H1 (cell line): Measurements from ENCODE around the gene FAM72B. TPM values are rescaled to one million over a fixed set of nuclear protein-coding genes. Genes with fewer than 3 reads are reported as not detected.
"Not testable (repeated sequence)": the region's sequence is repeated elsewhere in the genome, so short reads cannot be mapped to it uniquely, and the experiment has no call there.

Experiments
- CTCF ChIA-PET: fragments of 300-600 bp; sonication (Branson Sonifier 250); formaldehyde crosslinking; loops from one replicate; lab custom pipeline; 2021; ENCODE audit not compliant: partially characterized antibody; lab: Charles Lee
- POLR2A ChIA-PET: fragments of 300-600 bp; sonication (Branson Sonifier 250); formaldehyde crosslinking; loops from one replicate; lab custom pipeline; 2021; ENCODE audit warnings: inconsistent platforms; ENCODE audit not compliant: partially characterized antibody; lab: Charles Lee
- DNase-seq, 2 experiments: peaks; one replicate each; pipeline versions ENCODE4 v3.0.0 to v3.0.0-alpha.2; 2010 to 2022; ENCODE audit warnings: low spot score in 2 of 2, low read depth in 1 of 2, mixed read lengths in 1 of 2
- FAIRE-seq: peaks from 2 replicates; lab custom pipeline; 2011; peaks lifted over from hg19 to GRCh38; lab: Jason Lieb, UNC
- H2AFZ ChIP-seq: 2 replicates; pipeline ENCODE4 v1.8.1; 2012; ENCODE audit warnings: low read length, inconsistent platforms
- H2AK5ac ChIP-seq: 2 replicates; pipeline ENCODE4 v1.6.1; 2013; ENCODE audit warnings: low read depth, low read length
- H2BK120ac ChIP-seq: replicated peaks from 2 replicates; pipeline ENCODE3; 2013; ENCODE audit warnings: low read depth, low read length, inconsistent platforms
- H2BK12ac ChIP-seq: 2 replicates; pipeline ENCODE4 v1.6.1; 2013; ENCODE audit warnings: low read depth, low read length
- H2BK15ac ChIP-seq: 2 replicates; pipeline ENCODE4 v1.6.1; 2013; ENCODE audit warnings: low read length
- H2BK20ac ChIP-seq: 2 replicates; pipeline ENCODE4 v1.6.1; 2013; ENCODE audit warnings: low read length
- H2BK5ac ChIP-seq: 2 replicates; pipeline ENCODE4 v1.6.1; 2013; ENCODE audit warnings: low read depth, low read length
- H3K14ac ChIP-seq: 2 replicates; pipeline ENCODE4 v1.6.1; 2013; ENCODE audit warnings: inconsistent platforms; ENCODE audit not compliant: insufficient read length
- H3K18ac ChIP-seq: 2 replicates; pipeline ENCODE4 v1.6.1; 2013; ENCODE audit warnings: low read length; ENCODE audit errors: extremely low read depth
- H3K23ac ChIP-seq: 2 replicates; pipeline ENCODE4 v1.6.1; 2013; ENCODE audit warnings: inconsistent platforms; ENCODE audit not compliant: insufficient read length
- H3K23me2 ChIP-seq: 2 replicates; pipeline ENCODE4 v1.6.1; 2013; ENCODE audit warnings: low read depth, low read length
- H3K27ac ChIP-seq: 2 replicates; pipeline ENCODE4 v1.6.1; 2011; ENCODE audit warnings: low read depth, low read length, inconsistent platforms
- H3K27me3 ChIP-seq, 4 experiments: replicated peaks in 1 of 4; 1 replicate in 1 of 4; 2 replicates in 3 of 4; pipeline versions ENCODE4 v1.6.1 to v1.8.1; 2011 to 2013; ENCODE audit warnings: low read length in 3 of 4, mild to moderate bottlenecking in 3 of 4, inconsistent platforms in 2 of 4, mixed read lengths in 2 of 4, moderate library complexity in 1 of 4; ENCODE audit not compliant: control insufficient read depth in 3 of 4, insufficient read depth in 3 of 4; ENCODE audit errors: extremely low read depth in 1 of 4
- H3K36me3 ChIP-seq, 4 experiments: 2 replicates each; pipeline versions ENCODE4 v1.6.1 to v1.8.1; 2011 to 2013; ENCODE audit warnings: mild to moderate bottlenecking in 4 of 4, low read length in 3 of 4, moderate library complexity in 2 of 4, control low read depth in 1 of 4, inconsistent platforms in 1 of 4; ENCODE audit not compliant: insufficient read depth in 4 of 4, control insufficient read depth in 2 of 4
- H3K4ac ChIP-seq: replicated peaks from 2 replicates; pipeline ENCODE3; 2013; ENCODE audit warnings: low read length, low read depth, mixed read lengths, inconsistent platforms; ENCODE audit not compliant: insufficient read length
- H3K4me1 ChIP-seq, 4 experiments: replicated peaks in 1 of 4; 1 replicate in 1 of 4; 2 replicates in 3 of 4; pipeline versions ENCODE4 v1.6.1 to v1.8.1; 2011 to 2013; ENCODE audit warnings: low read length in 3 of 4, inconsistent platforms in 2 of 4, mixed read lengths in 1 of 4; ENCODE audit not compliant: insufficient read depth in 4 of 4, control insufficient read depth in 3 of 4
- H3K4me2 ChIP-seq, 2 experiments: 2 replicates each; pipeline versions ENCODE4 v1.6.1 to v1.8.1; 2011 to 2013; ENCODE audit warnings: low read depth in 2 of 2, low read length in 2 of 2, control low read depth in 1 of 2, inconsistent platforms in 1 of 2, mild to moderate bottlenecking in 1 of 2; ENCODE audit not compliant: insufficient read depth in 1 of 2
- H3K4me3 ChIP-seq, 4 experiments: fragments of 200-600, 300-600 bp in 1 of 4; sonication (generic), shearing (Covaris generic), sonication (Bioruptor Twin) in 1 of 4; 2 replicates each; pipeline versions ENCODE4 v1.5.1 to v1.8.1; 2011 to 2016; ENCODE audit warnings: low read length in 4 of 4, low read depth in 3 of 4, control low read depth in 2 of 4, inconsistent platforms in 2 of 4, mild to moderate bottlenecking in 2 of 4, mixed read lengths in 1 of 4, moderate library complexity in 1 of 4; ENCODE audit not compliant: insufficient read depth in 2 of 4; ENCODE audit errors: extremely low read depth in 1 of 4
- H3K56ac ChIP-seq: replicated peaks from 2 replicates; pipeline ENCODE3; 2013; ENCODE audit warnings: low read depth, mild to moderate bottlenecking, mixed read lengths, low read length, inconsistent platforms; ENCODE audit not compliant: insufficient read length
- H3K79me1 ChIP-seq: 2 replicates; pipeline ENCODE4 v1.6.1; 2013; ENCODE audit warnings: low read depth, low read length, control low read depth
- H3K79me2 ChIP-seq, 2 experiments: 2 replicates each; pipeline versions ENCODE4 v1.6.1 to v1.8.1; 2012 to 2013; ENCODE audit warnings: low read length in 2 of 2, mild to moderate bottlenecking in 2 of 2, inconsistent platforms in 1 of 2; ENCODE audit not compliant: insufficient read depth in 2 of 2, control insufficient read depth in 1 of 2
- H3K9ac ChIP-seq, 4 experiments: replicated peaks in 1 of 4; 1 replicate in 1 of 4; 2 replicates in 3 of 4; pipeline versions ENCODE4 v1.6.1 to v1.8.1; 2011 to 2013; ENCODE audit warnings: low read depth in 3 of 4, low read length in 3 of 4, control low read depth in 2 of 4, mild to moderate bottlenecking in 2 of 4, moderate library complexity in 2 of 4, inconsistent platforms in 1 of 4; ENCODE audit errors: extremely low read depth in 1 of 4
- H3K9me3 ChIP-seq, 2 experiments: 2 replicates each; pipeline versions ENCODE4 v1.6.1 to v1.8.1; 2012 to 2013; ENCODE audit warnings: mild to moderate bottlenecking in 2 of 2, moderate library complexity in 2 of 2, control low read depth in 1 of 2, inconsistent platforms in 1 of 2, low read depth in 1 of 2, low read length in 1 of 2, mixed read lengths in 1 of 2; ENCODE audit not compliant: insufficient read depth in 2 of 2
- H4K20me1 ChIP-seq, 2 experiments: replicated peaks in 1 of 2; 2 replicates each; pipeline versions ENCODE3 to v1.8.1; 2011 to 2013; ENCODE audit warnings: inconsistent platforms in 2 of 2, low read length in 2 of 2, mild to moderate bottlenecking in 1 of 2; ENCODE audit not compliant: insufficient read depth in 2 of 2, control insufficient read depth in 1 of 2
- H4K5ac ChIP-seq: 2 replicates; pipeline ENCODE4 v1.6.1; 2013; ENCODE audit warnings: low read length, low read depth, mixed read lengths, inconsistent platforms; ENCODE audit not compliant: insufficient read length
- H4K8ac ChIP-seq: 2 replicates; pipeline ENCODE4 v1.8.0; 2013; ENCODE audit warnings: mild to moderate bottlenecking, moderate library complexity, low read length, inconsistent platforms; ENCODE audit not compliant: insufficient read depth; ENCODE audit errors: extremely low read depth
- H4K91ac ChIP-seq: replicated peaks from 2 replicates; pipeline ENCODE3; 2013; ENCODE audit warnings: low read length, mixed read lengths, inconsistent platforms; ENCODE audit not compliant: insufficient read length
- WGBS, 2 experiments: shearing (Covaris generic) in 1 of 2; methylation state at CpG; one replicate each; pipeline versions ENCODE4 v1.1.6 to v1.1.7; 2013 to 2015; ENCODE audit warnings: low lambda C conversion rate in 2 of 2, mixed read lengths in 2 of 2, inconsistent platforms in 1 of 2, low coverage in 1 of 2, missing lambda C conversion rate in 1 of 2; ENCODE audit not compliant: insufficient replicate concordance in 2 of 2, insufficient coverage in 1 of 2, insufficient read length in 1 of 2; ENCODE audit errors: extremely low coverage in 1 of 2, missing lambda C conversion rate in 1 of 2; 5-methylcytosine and 5-hydroxymethylcytosine counted together
- polyA plus RNA-seq, 7 experiments: library from polyadenylated mRNA; depleted of rRNA in 3 of 7; stranded (reverse) in 5 of 7; unstranded in 2 of 7; fragments of >200 nt in 5 of 7; fragments of 200-250 nt in 2 of 7; gene quantifications; 1 replicate in 5 of 7; 2 replicates in 1 of 7; 4 replicates in 1 of 7; pipeline versions ENCODE4 v1.2.1 to v1.2.3, GENCODE V29; 2011 to 2013; ENCODE audit warnings: missing spikeins in 2 of 7, mixed read lengths in 2 of 7
- total RNA-seq: library from RNA; stranded (reverse); fragmentation: NEBNext Ultra II Directional; extraction: Animal tissue kit (Norgen Biotek cat#: 25700); gene quantifications from 2 replicates; pipeline ENCODE4 v1.2.1, GENCODE V29; 2021

FAM72B gene
- total and polyA plus RNA-seq, 2 of the 8 experiments (the other 6 are each of a cell fraction or from before 2014, with no cell fraction given) = 7.7 to 20.7 TPM

DNA sequence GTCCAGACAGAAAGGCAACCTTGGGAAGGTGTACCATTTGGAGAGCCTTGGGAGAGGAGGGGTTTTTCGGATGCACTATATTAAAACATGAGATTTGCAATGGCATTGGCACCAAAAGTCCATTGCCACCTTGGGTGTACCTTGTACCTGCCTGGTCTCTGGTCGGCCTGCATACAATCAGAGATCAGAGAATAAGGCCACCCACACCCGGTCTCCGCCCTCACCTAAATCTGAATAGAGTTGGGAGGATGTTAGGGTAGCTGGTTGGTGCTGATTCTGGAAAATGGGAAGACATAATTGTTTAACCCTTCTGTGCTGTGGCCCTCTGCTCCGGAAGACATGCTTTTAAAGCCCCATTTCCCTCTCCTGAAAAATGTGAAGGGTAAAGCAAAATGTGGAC lies 3.8 kb upstream of the FAM72B start:
- H2AFZ ChIP-seq, POLR2A ChIA-PET, H2BK5ac ChIP-seq, H3K23me2 ChIP-seq, H3K36me3 ChIP-seq, H3K9me3 ChIP-seq, FAIRE-seq, H3K14ac ChIP-seq, H2BK15ac ChIP-seq, H3K79me1 ChIP-seq, H3K9ac ChIP-seq, H3K4ac ChIP-seq, H3K4me3 ChIP-seq, DNase-seq, H3K56ac ChIP-seq, CTCF ChIA-PET, H4K20me1 ChIP-seq, H2BK120ac ChIP-seq, H4K8ac ChIP-seq, H2BK20ac ChIP-seq, H2BK12ac ChIP-seq, H4K91ac ChIP-seq, H3K4me2 ChIP-seq, H3K27ac ChIP-seq, H3K79me2 ChIP-seq, H3K18ac ChIP-seq, H3K23ac ChIP-seq, H3K4me1 ChIP-seq, H4K5ac ChIP-seq, H2AK5ac ChIP-seq, H3K27me3 ChIP-seq: not testable (repeated sequence)
- WGBS, 2 experiments = 63% methylated on average over 2 of the region's 5 CpGs; no CpG with 5 or more reads in 1 of the 2 experiments

DNA sequence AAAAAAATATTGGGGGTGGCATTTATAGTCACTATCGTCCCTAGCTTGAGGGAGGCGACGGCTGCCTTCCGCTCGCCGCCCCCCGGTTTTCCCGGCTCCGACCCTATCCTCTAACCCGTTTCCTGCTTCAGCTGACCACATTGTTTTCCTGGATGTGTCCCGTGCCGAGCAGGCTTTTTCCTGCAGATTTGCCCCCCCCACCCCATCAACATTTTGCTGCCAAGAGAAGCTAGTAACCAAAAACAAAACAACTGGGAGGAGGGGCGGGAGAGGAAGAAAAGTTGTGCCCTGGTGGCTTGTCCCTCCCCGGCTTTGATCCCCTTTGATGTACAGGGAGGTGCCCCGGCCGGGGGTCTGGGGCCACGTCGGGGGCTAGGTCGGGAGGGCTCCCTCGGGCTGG lies 2.1 kb upstream of the FAM72B start:
- H3K9ac ChIP-seq, H4K8ac ChIP-seq, H3K23ac ChIP-seq, H4K5ac ChIP-seq, H3K56ac ChIP-seq, H3K9me3 ChIP-seq, H3K79me2 ChIP-seq, H3K4me3 ChIP-seq, H4K20me1 ChIP-seq, H2BK5ac ChIP-seq, H3K4me1 ChIP-seq, DNase-seq, H3K4me2 ChIP-seq, POLR2A ChIA-PET, H2AK5ac ChIP-seq, H2BK20ac ChIP-seq, FAIRE-seq, H3K14ac ChIP-seq, H3K18ac ChIP-seq, H3K79me1 ChIP-seq, H2AFZ ChIP-seq, H4K91ac ChIP-seq, CTCF ChIA-PET, H3K27me3 ChIP-seq, H2BK12ac ChIP-seq, H2BK120ac ChIP-seq, H3K27ac ChIP-seq, H3K36me3 ChIP-seq, H3K23me2 ChIP-seq, H2BK15ac ChIP-seq, H3K4ac ChIP-seq: not testable (repeated sequence)
- no CpG with 5 or more reads among the region's 20 CpGs for WGBS, 2 experiments
